Fibroblast of skin of abdomen (primary cell): Measurements from ENCODE around the gene SSR2.
"Not testable (repeated sequence)": the region's sequence is repeated elsewhere in the genome, so short reads cannot be mapped to it uniquely, and the experiment has no call there.

Experiments used
- DNase-seq: peaks from one replicate; pipeline ENCODE4 v3.0.0-alpha.2; 2013

Gene SSR2

GRCh38 chr1:155990005-155990739 is 30.6 kb downstream of the SSR2 start:
- no peak for DNase-seq

GRCh38 chr1:155989242-155990004 is 31.3 kb downstream of the SSR2 start:
- peak; percentile 73 for DNase-seq

- DNase-seq = not testable (repeated sequence)
Measured at GRCh38 chr1:155984903-155985645, 35.7 kb downstream of the SSR2 start.

- DNase-seq = no peak
Measured at GRCh38 chr1:155984341-155984740, 36.4 kb downstream of the SSR2 start.

GRCh38 chr1:155983191-155984024 is 37.3 kb downstream of the SSR2 start:
- peak; percentile 100 for DNase-seq

GRCh38 chr1:155982106-155982505 is 38.6 kb downstream of the SSR2 start:
- no peak for DNase-seq

GRCh38 chr1:155981266-155982088 is 39.3 kb downstream of the SSR2 start:
- peak; percentile 79 for DNase-seq

GRCh38 chr1:155979597-155980343 is 41.0 kb downstream of the SSR2 start:
- DNase-seq = peak; percentile 39

- DNase-seq = peak; percentile 48
Measured at GRCh38 chr1:155978973-155979429, 41.8 kb downstream of the SSR2 start.

- peak; percentile 83 for DNase-seq
Measured at GRCh38 chr1:155978325-155978972, 42.3 kb downstream of the SSR2 start, which contains the start of gene ARHGEF2. ARHGEF2 (minus strand) TSS chr1:155978547; CDS start chr1:155978427, 120 bp downstream.

- peak; percentile 26 for DNase-seq
Measured at GRCh38 chr1:155977690-155978324, 42.9 kb downstream of the SSR2 start.

GRCh38 chr1:155976913-155977689 is 43.6 kb downstream of the SSR2 start:
- no peak for DNase-seq

- DNase-seq = peak; percentile 82
Measured at GRCh38 chr1:155976062-155976912, 44.5 kb downstream of the SSR2 start.

GRCh38 chr1:155975375-155976061 is 45.2 kb downstream of the SSR2 start:
- no peak for DNase-seq

- DNase-seq = no peak
Measured at GRCh38 chr1:155974208-155975115, 46.3 kb downstream of the SSR2 start.

- no peak for DNase-seq
Measured at GRCh38 chr1:155973723-155974122, 47.0 kb downstream of the SSR2 start.
